DND-41 (cell line): ENCODE data around the gene APIP.

Source experiments
- CTCF ChIP-seq: IDR thresholded peaks from 2 replicates; pipeline ENCODE4 v1.5.1; 2012; ENCODE audit warnings: borderline replicate concordance, low read length, moderate library complexity, mild to moderate bottlenecking; ENCODE audit not compliant: poor library complexity, severe bottlenecking; ENCODE audit errors: extremely low read depth
- EZH2 ChIP-seq: IDR thresholded peaks from 3 replicates; pipeline ENCODE4 v1.6.1; 2012; ENCODE audit warnings: borderline replicate concordance, low read depth, mild to moderate bottlenecking, moderate library complexity, low read length, inconsistent platforms; ENCODE audit not compliant: severe bottlenecking

GRCh38 chr11:34877375-34877975, 38.7 kb downstream of the APIP start:
- TF ChIP-seq CTCF = no peak
- no peak for TF ChIP-seq EZH2
